OCI-LY3 (cell line): ENCODE results near the gene PI16.
"Not testable (repeated sequence)": the region's sequence is repeated elsewhere in the genome, so short reads cannot be mapped to it uniquely, and the experiment has no call there.

Experiments used
- H2AFZ ChIP-seq: fragments of 200-600, 300-600 bp; shearing (Covaris generic); 2 replicates; pipeline ENCODE4 v1.6.0; 2014; ENCODE audit warnings: antibody characterized with exemption, low read depth, low read length
- H3K27ac ChIP-seq: fragments of 200-600, 300-600 bp; sonication (generic); 2 replicates; pipeline ENCODE4 v1.5.1; 2014; ENCODE audit warnings: mild to moderate bottlenecking, low read length, moderate library complexity, mixed read lengths
- H3K27me3 ChIP-seq: fragments of 200-600, 300-600 bp; sonication (generic); 2 replicates; pipeline ENCODE4 v1.6.1; 2014; ENCODE audit warnings: low read depth, low read length, mixed read lengths
- H3K36me3 ChIP-seq: fragments of 200-600, 300-600 bp; sonication (generic); replicated peaks from 2 replicates; pipeline ENCODE3; 2014; ENCODE audit warnings: low read depth, low read length, mixed read lengths
- H3K4me1 ChIP-seq: fragments of 300-600, 200-600 bp; sonication (generic); 2 replicates; pipeline ENCODE4 v1.6.1; 2014; ENCODE audit warnings: low read length, mixed read lengths
- H3K4me2 ChIP-seq: fragments of 200-600, 300-600 bp; sonication (generic); 2 replicates; pipeline ENCODE4 v1.6.1; 2014; ENCODE audit warnings: low read length, mixed read lengths
- H3K4me3 ChIP-seq: fragments of 300-600, 200-600 bp; sonication (generic); 2 replicates; pipeline ENCODE4 v1.5.1; 2014; ENCODE audit warnings: antibody characterized with exemption, mild to moderate bottlenecking, low read length, moderate library complexity
- H3K79me2 ChIP-seq: fragments of 300-600, 200-600 bp; shearing (Covaris generic); 2 replicates; pipeline ENCODE4 v1.6.1; 2014; ENCODE audit warnings: mild to moderate bottlenecking, low read length, mixed read lengths
- H3K9ac ChIP-seq: fragments of 300-600, 200-600 bp; shearing (Covaris generic); 2 replicates; pipeline ENCODE4 v1.6.0; 2014; ENCODE audit warnings: mild to moderate bottlenecking, low read length, moderate library complexity
- H3K9me3 ChIP-seq: fragments of 200-600, 300-600 bp; shearing (Covaris generic); 2 replicates; pipeline ENCODE4 v1.6.1; 2014; ENCODE audit warnings: low read length, mixed read lengths; ENCODE audit not compliant: insufficient read depth
- H4K20me1 ChIP-seq: fragments of 200-600, 300-600 bp; sonication (generic); 2 replicates; pipeline ENCODE4 v1.6.1; 2016; ENCODE audit warnings: low read length, mixed read lengths; ENCODE audit not compliant: insufficient read depth
- EZH2phosphoT487 ChIP-seq: fragments of 200-600 bp; shearing (Covaris generic); IDR thresholded peaks from 2 replicates; pipeline ENCODE4 v1.6.1; 2018; ENCODE audit warnings: antibody characterized with exemption, mixed run types, low read depth
- TF ChIP-seq, protein P1 (sequence below): fragments of 200-600, 300-600 bp; sonication (generic); IDR thresholded peaks from 2 replicates; pipeline ENCODE4 v1.5.1; 2014; ENCODE audit warnings: antibody characterized with exemption, low read length, low read depth

PI16 gene

DNA sequence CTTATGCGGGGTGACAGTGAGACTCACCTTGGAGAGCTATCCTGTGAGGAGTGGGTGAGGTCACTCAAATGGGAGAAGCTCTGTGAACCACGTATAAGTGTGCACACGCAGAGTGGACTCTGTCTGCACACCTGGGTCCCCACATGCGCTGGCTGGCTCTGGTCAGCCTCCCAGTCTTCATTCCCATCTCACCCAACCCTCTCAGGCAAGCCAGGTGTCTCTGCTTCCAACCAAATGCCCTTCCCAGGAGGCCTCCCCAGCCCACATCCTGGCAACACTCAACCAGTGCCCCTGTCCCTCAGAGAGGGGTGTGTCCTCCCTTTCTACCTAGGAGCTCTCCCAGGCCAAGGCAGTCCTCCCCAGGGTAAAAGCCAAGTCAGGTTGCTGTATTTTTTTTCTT, 8.0 kb upstream of the PI16 start:
- H3K9ac ChIP-seq: no peak overlapping the region
- no peak overlapping the region for H3K27ac ChIP-seq
- H3K4me1 ChIP-seq: peaks cover 8% of the 10 kb centered on the region
- H3K36me3 ChIP-seq: no peaks in the 10 kb centered on the region
- no peaks in the 10 kb centered on the region for H3K9me3 ChIP-seq
- H2AFZ ChIP-seq: no peak overlapping the region
- no peak for TF ChIP-seq EZH2phosphoT487
- TF ChIP-seq, protein P1, sequence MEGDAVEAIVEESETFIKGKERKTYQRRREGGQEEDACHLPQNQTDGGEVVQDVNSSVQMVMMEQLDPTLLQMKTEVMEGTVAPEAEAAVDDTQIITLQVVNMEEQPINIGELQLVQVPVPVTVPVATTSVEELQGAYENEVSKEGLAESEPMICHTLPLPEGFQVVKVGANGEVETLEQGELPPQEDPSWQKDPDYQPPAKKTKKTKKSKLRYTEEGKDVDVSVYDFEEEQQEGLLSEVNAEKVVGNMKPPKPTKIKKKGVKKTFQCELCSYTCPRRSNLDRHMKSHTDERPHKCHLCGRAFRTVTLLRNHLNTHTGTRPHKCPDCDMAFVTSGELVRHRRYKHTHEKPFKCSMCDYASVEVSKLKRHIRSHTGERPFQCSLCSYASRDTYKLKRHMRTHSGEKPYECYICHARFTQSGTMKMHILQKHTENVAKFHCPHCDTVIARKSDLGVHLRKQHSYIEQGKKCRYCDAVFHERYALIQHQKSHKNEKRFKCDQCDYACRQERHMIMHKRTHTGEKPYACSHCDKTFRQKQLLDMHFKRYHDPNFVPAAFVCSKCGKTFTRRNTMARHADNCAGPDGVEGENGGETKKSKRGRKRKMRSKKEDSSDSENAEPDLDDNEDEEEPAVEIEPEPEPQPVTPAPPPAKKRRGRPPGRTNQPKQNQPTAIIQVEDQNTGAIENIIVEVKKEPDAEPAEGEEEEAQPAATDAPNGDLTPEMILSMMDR: no peak
- H3K4me2 ChIP-seq: no peak overlapping the region
- H4K20me1 ChIP-seq: no peaks in the 10 kb centered on the region
- no peak overlapping the region for H3K4me3 ChIP-seq
- no peaks in the 10 kb centered on the region for H3K79me2 ChIP-seq
- peaks cover 2% of the 10 kb centered on the region; the same call in 1 of the 2 replicates for H3K27me3 ChIP-seq

DNA sequence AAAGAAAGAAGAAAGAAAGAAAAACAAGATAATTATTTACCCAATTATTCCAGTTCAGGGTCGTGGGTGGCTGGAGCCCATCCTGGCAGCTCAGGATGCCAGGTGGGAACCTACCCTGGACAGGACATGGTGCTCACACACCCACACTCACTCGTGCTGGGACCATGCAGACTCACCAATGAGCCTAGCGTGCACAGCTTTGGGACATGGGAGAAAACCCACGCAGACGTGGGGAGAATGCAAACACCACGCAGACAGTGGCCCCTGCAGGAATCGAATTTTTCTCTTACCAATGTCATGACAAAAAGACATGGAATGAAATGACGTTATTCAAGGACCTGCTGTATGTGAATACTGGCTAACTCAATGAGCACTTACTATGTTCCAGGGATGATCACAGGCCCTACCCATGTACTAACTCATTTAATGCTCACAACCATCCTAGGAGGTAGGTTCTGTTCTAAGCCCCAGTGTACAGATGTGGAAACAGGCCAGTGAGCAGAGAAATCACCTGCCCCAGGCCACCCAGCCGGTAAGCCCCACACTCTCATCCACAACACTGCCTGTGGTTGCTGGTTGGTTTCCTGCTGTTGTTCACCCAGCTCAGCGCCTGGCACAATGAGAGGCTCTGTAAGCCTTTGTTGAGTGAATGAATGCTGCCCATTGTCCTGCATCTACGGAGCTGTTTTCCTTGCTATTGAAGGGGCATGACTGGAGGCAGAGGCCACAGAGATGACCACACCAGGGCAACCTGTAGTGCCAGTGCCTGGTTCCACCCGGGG, 6.8 kb upstream of the PI16 start:
- Histone ChIP-seq H3K36me3 (no peaks in the 10 kb centered on the region), H3K27ac (no peak overlapping the region), H3K9ac (no peak overlapping the region), H2AFZ (no peak overlapping the region; the same call in 1 of the 2 replicates), H3K79me2 (no peaks in the 10 kb centered on the region), H3K9me3 (no peaks in the 10 kb centered on the region), H3K4me3 (no peak overlapping the region), H3K4me2 (no peak overlapping the region), H3K4me1 (peaks cover 8% of the 10 kb centered on the region), H3K27me3 (peaks cover 2% of the 10 kb centered on the region; the same call in 1 of the 2 replicates), H4K20me1 (no peaks in the 10 kb centered on the region)
- TF ChIP-seq, protein P1: no peak
- TF ChIP-seq EZH2phosphoT487: no peak

DNA sequence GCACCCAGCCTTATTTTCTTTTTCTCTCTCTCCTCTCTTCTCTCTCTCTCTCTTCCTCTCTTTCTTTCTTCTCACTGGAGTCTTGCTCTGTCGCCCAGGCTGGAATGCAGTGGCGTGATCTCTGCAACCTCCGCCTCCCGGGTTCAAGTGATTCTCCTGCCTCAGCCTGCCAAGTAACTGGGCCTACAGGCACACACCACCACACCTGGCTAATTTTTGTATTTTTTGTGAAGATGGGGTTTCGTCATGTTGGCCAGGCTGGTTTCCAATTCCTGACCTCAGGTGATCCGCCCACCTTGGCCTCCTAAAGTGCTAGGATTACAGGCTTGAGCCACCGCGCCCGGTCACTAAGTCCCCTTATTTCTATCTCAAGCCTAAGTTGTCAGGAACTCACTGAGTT, 5.5 kb upstream of the PI16 start:
- not testable (repeated sequence) for H3K9ac ChIP-seq, H3K27ac ChIP-seq, H3K4me1 ChIP-seq, H3K4me2 ChIP-seq, H4K20me1 ChIP-seq, H3K79me2 ChIP-seq, H3K36me3 ChIP-seq, H2AFZ ChIP-seq, H3K27me3 ChIP-seq, H3K9me3 ChIP-seq, H3K4me3 ChIP-seq

DNA sequence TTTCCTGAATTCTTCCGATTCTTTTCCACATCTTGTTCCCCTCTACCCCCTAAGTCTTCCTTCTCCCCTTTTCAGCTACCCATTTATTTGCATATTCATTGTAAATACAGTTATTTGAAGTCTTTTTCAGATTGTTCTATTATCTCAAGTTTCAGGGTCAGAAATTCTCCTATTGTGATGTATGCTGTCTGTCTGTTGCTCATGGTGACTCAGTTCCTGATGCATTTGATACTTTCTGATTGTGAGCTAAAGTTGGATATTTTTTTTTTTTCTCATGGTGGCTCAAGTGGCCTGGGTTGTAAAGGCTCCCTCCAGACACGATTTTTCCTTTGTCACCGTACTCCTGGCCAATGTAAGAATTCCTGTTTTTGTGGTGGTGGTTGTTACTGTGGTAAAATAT, 4.9 kb upstream of the PI16 start:
- no peak overlapping the region for H3K4me2 ChIP-seq

More for the DNA sequence above, 4.9 kb upstream of the PI16 start:
- H3K4me3 ChIP-seq: no peak overlapping the region
- H4K20me1 ChIP-seq: no peaks in the 10 kb centered on the region
- no peak for TF ChIP-seq EZH2phosphoT487
- TF ChIP-seq, protein P1: no peak
- peaks cover 2% of the 10 kb centered on the region; the same call in 1 of the 2 replicates for H3K27me3 ChIP-seq
- H3K79me2 ChIP-seq: no peaks in the 10 kb centered on the region
- H3K9me3 ChIP-seq: no peaks in the 10 kb centered on the region
- H3K27ac ChIP-seq: no peak overlapping the region
- H3K36me3 ChIP-seq: no peaks in the 10 kb centered on the region
- H3K4me1 ChIP-seq: no peaks in the 10 kb centered on the region
- H2AFZ ChIP-seq: no peak overlapping the region
- H3K9ac ChIP-seq: no peak overlapping the region
